ENCODE measurements around the gene OST4.

The OST4 gene

GRCh38 chr2:27051902-27052645, 19.4 kb downstream of the OST4 start:
- no peak for DNase-seq

GRCh38 chr2:27050996-27051901, 20.2 kb downstream of the OST4 start, which contains the start of gene AGBL5:
Gene AGBL5, plus strand, starts transcription at chr2:27051668. Its CDS starts 1,291 bp downstream, at chr2:27052959.
- peak; percentile 94 to 95 (median 95) for DNase-seq

GRCh38 chr2:27050281-27050995, 21.0 kb downstream of the OST4 start:
- DNase-seq = peak; percentile 92 to 97 (median 93)

GRCh38 chr2:27049422-27050280, 21.8 kb downstream of the OST4 start:
- peak; percentile 30 to 78 (median 56) for DNase-seq

GRCh38 chr2:27042985-27043634, 28.3 kb downstream of the OST4 start:
- DNase-seq = no peak

GRCh38 chr2:27042159-27042661, 29.2 kb downstream of the OST4 start:
- DNase-seq = no peak

GRCh38 chr2:27041752-27042151, 29.7 kb downstream of the OST4 start:
- DNase-seq = no peak

- no peak for DNase-seq
Measured at GRCh38 chr2:27040282-27040681, 31.2 kb downstream of the OST4 start.

- DNase-seq = no peak
Measured at GRCh38 chr2:27039871-27040270, 31.6 kb downstream of the OST4 start.

GRCh38 chr2:27039426-27039825, 32.0 kb downstream of the OST4 start:
- DNase-seq = no peak

GRCh38 chr2:27038631-27039339, 32.7 kb downstream of the OST4 start:
- no peak for DNase-seq

- no peak for DNase-seq
Measured at GRCh38 chr2:27038012-27038411, 33.4 kb downstream of the OST4 start.

GRCh38 chr2:27033253-27033852, 38.1 kb downstream of the OST4 start:
- DNase-seq = no peak

GRCh38 chr2:27032495-27033252, 38.8 kb downstream of the OST4 start, which contains the start of gene TMEM214:
Gene TMEM214, plus strand, starts transcription at chr2:27032965. Its CDS starts 51 bp downstream, at chr2:27033016.
- DNase-seq = peak; percentile 90 to 96 (median 94)

GRCh38 chr2:27029051-27029450, 42.4 kb downstream of the OST4 start:
- DNase-seq = no peak

GRCh38 chr2:27027211-27027651, 44.2 kb downstream of the OST4 start:
- no peak for DNase-seq

GRCh38 chr2:27025861-27026851, 45.3 kb downstream of the OST4 start:
- DNase-seq = no peak

Measured in suppressor macrophage (primary cell).